Bronchial epithelial cell (primary cell): Measurements from ENCODE around the gene NEDD4L. TPM values are rescaled to one million over a fixed set of nuclear protein-coding genes. Genes with fewer than 3 reads are reported as not detected.

Experiments used
- DNase-seq: peaks from one replicate; pipeline ENCODE4 v3.0.0-alpha.2; 2010; ENCODE audit warnings: low read depth
- FAIRE-seq: peaks from 2 replicates; lab custom pipeline; 2011; peaks lifted over from hg19 to GRCh38; lab: Jason Lieb, UNC
- H3K27me3 ChIP-seq: 2 replicates; pipeline ENCODE4 v1.5.1; 2011; ENCODE audit warnings: low read length; ENCODE audit not compliant: control insufficient read depth, insufficient read depth
- H3K36me3 ChIP-seq: 2 replicates; pipeline ENCODE4 v1.5.1; 2011; ENCODE audit warnings: low read length; ENCODE audit not compliant: control insufficient read depth, insufficient read depth
- H3K4me3 ChIP-seq: 2 replicates; pipeline ENCODE4 v1.5.1; 2011; ENCODE audit warnings: mild to moderate bottlenecking, low read depth, low read length, control low read depth
- CTCF ChIP-seq: IDR thresholded peaks from 2 replicates; pipeline ENCODE4 v1.5.1; 2011; ENCODE audit warnings: mild to moderate bottlenecking, moderate library complexity, low read length, control low read depth, inconsistent platforms; ENCODE audit not compliant: insufficient read depth, severe bottlenecking
- total RNA-seq: library from RNA; depleted of rRNA; stranded (reverse); fragments of >200 nt; gene quantifications from 2 replicates; pipeline ENCODE4 v1.2.1, GENCODE V29; 2014

NEDD4L gene
- total RNA-seq, 1 donor from 2014 or later: 11.3 TPM

DNA sequence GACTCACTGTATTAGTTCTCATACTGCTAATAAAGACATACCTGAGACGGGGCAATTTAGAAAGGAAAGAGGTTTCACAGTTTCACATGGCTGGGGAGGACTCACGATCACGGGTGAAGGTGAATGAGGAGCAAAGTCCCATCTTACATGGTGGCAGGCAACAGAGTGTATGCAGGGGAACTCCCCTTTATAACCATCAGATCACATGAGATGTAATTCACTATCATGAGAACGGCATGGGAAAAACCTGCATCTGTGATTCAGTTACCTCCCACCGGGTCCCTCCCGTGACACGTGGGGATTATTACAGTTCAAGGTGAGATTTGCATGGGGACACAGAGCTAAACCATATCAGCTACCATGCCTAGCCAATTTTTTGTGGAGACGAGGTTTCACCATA lies 168.2 kb downstream of the NEDD4L start:
- H3K4me3 ChIP-seq: no peak overlapping the region
- TF ChIP-seq CTCF: no peak
- FAIRE-seq (no peak), DNase-seq (no peak)
- H3K27me3 ChIP-seq: no peaks in the 10 kb centered on the region
- H3K36me3 ChIP-seq: no peaks in the 10 kb centered on the region

GRCh38 chr18:58213440-58213839 lies 169.4 kb downstream of the NEDD4L start:
- Histone ChIP-seq H3K4me3 (no peak overlapping the region), H3K36me3 (no peaks in the 10 kb centered on the region), H3K27me3 (no peaks in the 10 kb centered on the region)
- TF ChIP-seq CTCF: no peak
- peak; percentile 88 for FAIRE-seq
- DNase-seq: peak; percentile 93

DNA sequence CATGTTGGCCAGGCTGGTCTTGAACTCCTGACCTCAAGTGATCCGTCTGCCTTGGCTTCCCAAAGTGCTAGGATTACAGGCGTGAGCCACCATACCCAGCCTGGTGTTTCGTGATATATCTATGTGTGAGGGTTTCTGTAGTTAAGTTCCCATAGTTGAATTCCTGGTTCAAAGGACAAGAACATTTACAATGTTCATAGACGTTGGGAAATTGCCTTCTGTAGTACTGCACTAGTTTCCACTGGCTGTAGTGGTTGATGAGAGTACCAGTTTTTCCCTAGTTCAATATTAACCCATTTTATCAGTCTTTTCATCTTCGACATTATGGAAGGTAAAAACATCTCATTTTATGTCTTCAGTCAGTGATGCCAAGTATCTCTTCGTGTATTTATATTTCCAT lies 171.0 kb downstream of the NEDD4L start:
- no peak for FAIRE-seq
- no peak for TF ChIP-seq CTCF
- H3K4me3 ChIP-seq: no peak overlapping the region
- H3K36me3 ChIP-seq: no peaks in the 10 kb centered on the region
- H3K27me3 ChIP-seq: no peaks in the 10 kb centered on the region
- DNase-seq: no peak

- no peak for TF ChIP-seq CTCF
- Histone ChIP-seq H3K27me3 (no peaks in the 10 kb centered on the region), H3K36me3 (no peaks in the 10 kb centered on the region), H3K4me3 (no peak overlapping the region)
- FAIRE-seq (no peak), DNase-seq (peak; percentile 59)
Observed at GRCh38 chr18:58216071-58216481, 172.1 kb downstream of the NEDD4L start.

- Histone ChIP-seq H3K27me3 (no peaks in the 10 kb centered on the region), H3K36me3 (no peaks in the 10 kb centered on the region), H3K4me3 (no peak overlapping the region)
- FAIRE-seq: no peak
- DNase-seq: no peak
- no peak for TF ChIP-seq CTCF
Observed at GRCh38 chr18:58217052-58217451, 173.0 kb downstream of the NEDD4L start.

DNA sequence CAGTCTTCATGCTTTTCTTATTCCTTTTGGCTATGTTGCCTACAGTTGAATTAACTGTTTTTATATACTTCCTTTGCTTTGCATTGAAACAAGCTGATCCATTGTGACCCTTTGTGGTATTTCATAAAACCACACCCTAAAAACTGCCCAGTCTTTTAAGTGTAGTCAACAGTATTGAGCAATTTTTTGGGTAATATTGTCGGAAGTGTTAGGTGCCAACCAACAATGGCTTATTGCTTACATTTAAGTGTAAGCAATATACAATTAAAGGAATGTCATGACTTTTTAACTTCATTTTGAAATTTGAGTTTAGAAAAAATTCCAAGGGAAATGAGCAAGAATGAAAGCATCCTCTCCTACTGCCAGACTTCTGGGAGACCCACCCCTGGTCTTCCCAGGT lies 174.1 kb downstream of the NEDD4L start:
- no peaks in the 10 kb centered on the region for H3K27me3 ChIP-seq
- TF ChIP-seq CTCF: no peak
- FAIRE-seq (no peak), DNase-seq (peak; percentile 86)
- H3K36me3 ChIP-seq: no peaks in the 10 kb centered on the region
- H3K4me3 ChIP-seq: no peak overlapping the region
